Measurements from ENCODE around the gene BSN.

BSN gene

DNA sequence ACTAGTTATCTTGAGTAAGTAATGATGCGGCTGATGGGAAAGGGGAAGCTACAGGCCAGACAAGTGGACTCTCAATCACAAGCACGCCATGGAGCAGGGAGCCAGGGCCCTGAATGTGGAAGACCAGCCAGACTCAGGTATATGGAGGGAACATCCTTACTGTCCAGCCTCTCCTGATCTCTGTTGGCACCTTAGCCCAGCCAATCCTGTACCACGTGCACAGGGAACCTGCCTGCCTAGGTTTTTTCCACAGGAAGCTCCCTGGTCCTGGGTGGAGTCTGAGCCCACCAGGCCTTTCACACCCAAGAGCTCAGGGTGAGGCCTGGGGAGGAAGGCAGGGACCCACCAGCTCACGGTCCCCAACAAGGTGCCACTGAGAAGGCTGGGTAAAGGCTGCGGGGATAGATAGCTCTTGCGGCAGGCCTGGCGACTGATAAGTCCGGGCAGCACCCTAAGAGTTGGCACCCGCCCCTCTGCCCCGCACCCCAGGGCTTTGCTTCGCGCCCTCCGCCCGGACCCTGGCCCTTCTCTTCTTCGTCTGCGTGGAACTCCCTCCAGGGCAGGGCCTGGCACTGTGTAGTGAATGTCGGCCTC, 118.9 kb downstream of the BSN start:
- Histone ChIP-seq H2AFZ (ENCODE audit: low read depth) (peak overlapping the region; percentile 54), H3K79me2 (ENCODE audit: insufficient read depth, low read depth) (no peaks in the 10 kb centered on the region)

DNA sequence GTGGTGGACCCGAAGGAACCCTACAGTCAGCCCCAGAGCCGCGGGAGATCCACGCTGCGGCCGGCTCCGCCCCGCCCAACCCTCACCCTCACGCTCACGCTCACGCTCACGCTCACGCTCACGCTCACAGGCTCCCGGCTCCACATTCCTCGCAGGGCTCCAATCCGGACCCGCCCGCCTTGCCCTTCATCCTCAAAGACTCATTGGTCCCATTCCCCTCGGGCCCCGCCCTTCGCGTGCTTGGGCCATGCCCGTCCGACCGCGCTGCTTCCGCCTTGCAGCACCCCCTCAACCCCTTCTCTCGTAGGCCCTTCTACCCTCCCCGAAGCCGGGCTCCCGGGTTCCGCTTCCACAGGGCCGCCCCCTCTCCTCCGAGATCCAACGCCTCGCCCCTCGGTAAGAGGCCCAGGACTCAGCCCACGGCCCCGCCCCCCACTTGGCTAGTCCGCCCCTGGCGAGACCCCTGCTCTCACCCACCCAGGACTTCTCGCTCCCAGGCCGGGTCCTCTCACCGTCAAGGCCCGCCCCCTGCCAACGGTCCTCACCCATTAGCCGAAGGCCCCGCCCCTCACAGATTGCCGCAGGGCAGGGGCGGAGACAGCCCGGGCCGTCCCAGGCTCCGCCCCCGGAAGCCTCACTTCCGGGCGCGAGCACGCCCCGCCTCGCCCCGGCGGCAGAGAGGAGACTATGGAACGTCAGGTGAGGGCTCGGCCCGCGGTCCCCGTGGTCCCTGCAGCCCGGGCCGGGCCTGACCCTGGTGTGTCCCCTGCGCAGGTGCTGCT, 119.6 kb downstream of the BSN start, which contains the start of gene APEH:
TSS of gene APEH (plus strand) at position 637 of the 782 bp plus-strand sequence. CDS start at position 688, 51 bp downstream.
- peak within 1 kb of the TSS; percentile 82 for H3K27ac ChIP-seq
- H3K4me2 ChIP-seq = peak within 1 kb of the TSS; percentile 54
- H2AFZ ChIP-seq (ENCODE audit: low read depth) = peak within 1 kb of the TSS; percentile 54
- H3K9ac ChIP-seq = peak within 1 kb of the TSS; percentile 86
- H3K36me3 ChIP-seq (ENCODE audit: insufficient read depth) = no peaks in the 10 kb centered on the region
- peaks cover 5% of the 10 kb centered on the region for H3K4me1 ChIP-seq (ENCODE audit: low read depth, poor library complexity, severe bottlenecking)
- TF ChIP-seq, protein P1, sequence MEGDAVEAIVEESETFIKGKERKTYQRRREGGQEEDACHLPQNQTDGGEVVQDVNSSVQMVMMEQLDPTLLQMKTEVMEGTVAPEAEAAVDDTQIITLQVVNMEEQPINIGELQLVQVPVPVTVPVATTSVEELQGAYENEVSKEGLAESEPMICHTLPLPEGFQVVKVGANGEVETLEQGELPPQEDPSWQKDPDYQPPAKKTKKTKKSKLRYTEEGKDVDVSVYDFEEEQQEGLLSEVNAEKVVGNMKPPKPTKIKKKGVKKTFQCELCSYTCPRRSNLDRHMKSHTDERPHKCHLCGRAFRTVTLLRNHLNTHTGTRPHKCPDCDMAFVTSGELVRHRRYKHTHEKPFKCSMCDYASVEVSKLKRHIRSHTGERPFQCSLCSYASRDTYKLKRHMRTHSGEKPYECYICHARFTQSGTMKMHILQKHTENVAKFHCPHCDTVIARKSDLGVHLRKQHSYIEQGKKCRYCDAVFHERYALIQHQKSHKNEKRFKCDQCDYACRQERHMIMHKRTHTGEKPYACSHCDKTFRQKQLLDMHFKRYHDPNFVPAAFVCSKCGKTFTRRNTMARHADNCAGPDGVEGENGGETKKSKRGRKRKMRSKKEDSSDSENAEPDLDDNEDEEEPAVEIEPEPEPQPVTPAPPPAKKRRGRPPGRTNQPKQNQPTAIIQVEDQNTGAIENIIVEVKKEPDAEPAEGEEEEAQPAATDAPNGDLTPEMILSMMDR (conservative IDR thresholded peaks at IDR 0.05; ENCODE audit: low read depth, low read length) = no peak
- H3K79me2 ChIP-seq (ENCODE audit: insufficient read depth, low read depth) = no peaks in the 10 kb centered on the region
- H3K4me3 ChIP-seq (IDR thresholded peaks at IDR 0.05; ENCODE audit: insufficient read depth, low read depth, low read length) = no peak within 1 kb of the TSS
- H4K20me1 ChIP-seq (ENCODE audit: insufficient read depth) = no peaks in the 10 kb centered on the region
- no peaks in the 10 kb centered on the region for H3K27me3 ChIP-seq (ENCODE audit: insufficient read depth, low read depth)

More for the DNA sequence above, 118.9 kb downstream of the BSN start:
- peak overlapping the region; percentile 54 for H3K4me2 ChIP-seq
- H3K4me1 ChIP-seq (ENCODE audit: low read depth, poor library complexity, severe bottlenecking) = peaks cover 5% of the 10 kb centered on the region
- H3K4me3 ChIP-seq (IDR thresholded peaks at IDR 0.05; ENCODE audit: insufficient read depth, low read depth, low read length) = no peak overlapping the region
- no peaks in the 10 kb centered on the region for H3K27me3 ChIP-seq (ENCODE audit: insufficient read depth, low read depth)
- TF ChIP-seq, protein P1 (conservative IDR thresholded peaks at IDR 0.05; ENCODE audit: low read depth, low read length) = no peak
- no peaks in the 10 kb centered on the region for H3K36me3 ChIP-seq (ENCODE audit: insufficient read depth)
- H4K20me1 ChIP-seq (ENCODE audit: insufficient read depth) = no peaks in the 10 kb centered on the region
- peak overlapping the region; percentile 86 for H3K9ac ChIP-seq
- peak overlapping the region; percentile 82 for H3K27ac ChIP-seq

DNA sequence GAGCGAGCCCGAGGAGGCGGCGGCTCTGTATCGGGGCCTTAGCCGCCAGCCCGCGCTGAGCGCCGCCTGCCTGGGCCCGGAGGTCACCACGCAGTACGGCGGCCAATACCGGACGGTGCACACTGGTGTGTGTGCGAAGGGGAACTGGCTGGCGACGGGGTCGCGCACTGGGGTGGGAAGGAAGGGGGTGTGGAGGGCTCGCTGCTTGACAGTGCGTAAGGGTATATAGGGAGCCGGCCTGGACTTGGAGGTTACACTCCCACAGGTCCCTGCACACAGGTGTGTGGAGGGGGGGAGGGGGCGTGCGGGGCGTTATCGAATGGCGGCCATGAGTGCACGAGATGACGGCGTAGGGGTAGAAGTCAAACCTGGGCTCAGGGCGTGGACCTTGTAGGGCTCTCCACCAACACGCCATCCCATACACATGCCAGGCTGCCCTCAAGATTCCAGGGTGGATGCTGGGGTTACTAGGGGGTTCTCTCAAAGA, 120.3 kb downstream of the BSN start:
- Histone ChIP-seq H3K9ac (peak overlapping the region; percentile 86; the same call in 1 of the 2 replicates), H2AFZ (ENCODE audit: low read depth) (no peak overlapping the region; the same call in 1 of the 2 replicates), H4K20me1 (ENCODE audit: insufficient read depth) (no peaks in the 10 kb centered on the region), H3K36me3 (ENCODE audit: insufficient read depth) (no peaks in the 10 kb centered on the region), H3K79me2 (ENCODE audit: insufficient read depth, low read depth) (no peaks in the 10 kb centered on the region), H3K4me1 (ENCODE audit: low read depth, poor library complexity, severe bottlenecking) (peaks cover 5% of the 10 kb centered on the region), H3K27me3 (ENCODE audit: insufficient read depth, low read depth) (no peaks in the 10 kb centered on the region), H3K4me3 (IDR thresholded peaks at IDR 0.05; ENCODE audit: insufficient read depth, low read depth, low read length) (no peak overlapping the region), H3K4me2 (peak overlapping the region; percentile 51), H3K27ac (no peak overlapping the region)
- TF ChIP-seq, protein P1 (conservative IDR thresholded peaks at IDR 0.05; ENCODE audit: low read depth, low read length) = no peak

DNA sequence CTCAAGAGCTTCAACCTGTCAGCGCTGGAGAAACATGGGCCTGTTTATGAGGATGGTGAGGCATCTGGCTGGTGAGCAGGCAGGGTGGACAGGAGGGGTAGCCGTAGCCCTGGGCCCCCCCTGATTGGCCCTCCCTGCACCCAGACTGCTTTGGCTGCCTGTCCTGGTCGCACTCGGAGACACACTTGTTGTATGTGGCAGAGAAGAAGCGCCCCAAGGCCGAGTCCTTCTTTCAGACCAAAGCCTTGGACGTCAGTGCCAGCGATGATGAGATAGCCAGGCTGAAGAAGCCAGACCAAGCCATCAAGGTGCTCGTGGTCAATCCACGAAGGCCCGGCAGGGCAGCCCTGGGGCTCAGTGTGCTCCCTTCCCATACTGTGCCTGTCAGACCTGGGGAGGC, 121.6 kb downstream of the BSN start:
- Histone ChIP-seq H3K4me2 (no peak overlapping the region), H3K79me2 (ENCODE audit: insufficient read depth, low read depth) (no peaks in the 10 kb centered on the region), H3K4me3 (IDR thresholded peaks at IDR 0.05; ENCODE audit: insufficient read depth, low read depth, low read length) (no peak overlapping the region), H4K20me1 (ENCODE audit: insufficient read depth) (no peaks in the 10 kb centered on the region), H3K36me3 (ENCODE audit: insufficient read depth) (no peaks in the 10 kb centered on the region), H3K27me3 (ENCODE audit: insufficient read depth, low read depth) (no peaks in the 10 kb centered on the region), H3K9ac (no peak overlapping the region), H3K27ac (no peak overlapping the region), H2AFZ (ENCODE audit: low read depth) (no peak overlapping the region), H3K4me1 (ENCODE audit: low read depth, poor library complexity, severe bottlenecking) (peaks cover 5% of the 10 kb centered on the region)
- TF ChIP-seq, protein P1 (conservative IDR thresholded peaks at IDR 0.05; ENCODE audit: low read depth, low read length) = no peak

Data from KMS-11 (cell line).